Bronchial epithelial cell (primary cell): ENCODE measurements around the gene ATP10D. TPM values are rescaled to one million over a fixed set of nuclear protein-coding genes. Genes with fewer than 3 reads are reported as not detected.

Experiments used
- total RNA-seq: library from RNA; depleted of rRNA; stranded (reverse); fragments of >200 nt; gene quantifications from 2 replicates; pipeline ENCODE4 v1.2.1, GENCODE V29; 2014

ATP10D gene
- total RNA-seq, 1 donor from 2014 or later = 20.0 TPM

Other genes with a start within 250 kb of the ATP10D start
- gene COMMD8, start 21.6 kb upstream of the ATP10D start, total RNA-seq = 29.2 and 33.4 TPM in 2 replicates